ENCODE data around the gene DRC7.
"Not testable (repeated sequence)": the region's sequence is repeated elsewhere in the genome, so short reads cannot be mapped to it uniquely, and the experiment has no call there.

DRC7 gene

DNA sequence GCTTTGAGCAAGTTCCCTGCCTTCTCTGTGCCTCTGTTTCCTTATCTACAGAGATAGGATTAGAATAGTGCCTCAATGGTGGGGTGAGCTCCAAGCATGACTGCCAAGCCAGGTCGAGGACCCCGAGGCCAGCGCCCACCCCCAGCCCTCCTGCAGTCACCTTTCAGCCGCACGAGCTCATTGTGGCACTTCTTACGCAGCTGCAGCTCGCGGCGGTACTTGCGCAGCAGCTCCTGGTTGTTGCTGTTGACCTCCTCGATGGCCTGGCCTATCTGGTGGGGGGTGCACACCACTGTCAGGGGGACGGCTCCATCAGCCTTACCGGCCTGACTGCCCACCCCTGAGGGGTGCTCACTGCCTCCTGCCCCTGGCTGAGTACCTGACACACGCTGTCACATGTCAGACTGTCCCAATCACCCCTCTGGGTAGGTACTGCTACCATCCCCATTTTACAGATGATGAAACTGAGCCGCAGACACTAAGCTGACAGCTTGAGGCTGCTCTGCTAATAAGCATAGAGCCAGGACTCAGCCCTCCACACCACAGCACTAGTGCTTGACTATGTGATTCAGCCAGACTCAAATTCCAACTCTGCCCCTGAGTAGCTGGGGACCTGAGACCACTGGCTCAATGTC, 72.2 kb downstream of the DRC7 start:
- no peak for DNase-seq

- no peak for DNase-seq
Measured at GRCh38 chr16:57769541-57770145, 75.0 kb downstream of the DRC7 start.

- DNase-seq = no peak
Measured at GRCh38 chr16:57770361-57770760, 75.8 kb downstream of the DRC7 start.

GRCh38 chr16:57771141-57771785, 76.7 kb downstream of the DRC7 start:
- no peak for DNase-seq

GRCh38 chr16:57773019-57773418, 78.4 kb downstream of the DRC7 start:
- DNase-seq = no peak

- DNase-seq = no peak
Measured at GRCh38 chr16:57773655-57774295, 79.2 kb downstream of the DRC7 start.

- no peak for DNase-seq
Measured at GRCh38 chr16:57774705-57775285, 80.2 kb downstream of the DRC7 start.

GRCh38 chr16:57775661-57776469, 81.3 kb downstream of the DRC7 start:
- no peak for DNase-seq

GRCh38 chr16:57778658-57779057, 84.1 kb downstream of the DRC7 start:
- no peak for DNase-seq

DNA sequence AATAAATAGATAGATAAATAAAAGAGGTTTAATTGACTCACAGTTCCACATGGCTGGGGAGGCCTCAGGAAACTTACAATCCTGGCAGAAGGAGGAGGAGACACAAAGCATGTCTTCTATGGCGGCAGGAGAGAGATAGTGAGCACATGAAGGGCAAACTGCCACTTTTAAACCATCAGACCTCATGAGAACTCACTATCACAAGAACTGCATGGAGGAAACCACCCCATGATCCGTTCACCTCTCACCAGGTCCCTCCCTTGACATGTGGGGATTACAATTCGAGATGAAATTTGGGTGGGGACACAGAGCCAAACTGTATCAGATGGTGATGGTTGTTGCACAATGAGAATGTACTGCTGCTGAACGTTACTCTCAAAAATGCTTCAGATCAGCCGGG, 85.2 kb downstream of the DRC7 start:
- not testable (repeated sequence) for DNase-seq

- no peak for DNase-seq
Measured at GRCh38 chr16:57781349-57781740, 86.7 kb downstream of the DRC7 start.
